Measurements from ENCODE around the gene SAMD3. TPM values are rescaled to one million over a fixed set of nuclear protein-coding genes. Genes with fewer than 3 reads are reported as not detected.
"Not testable (repeated sequence)": the region's sequence is repeated elsewhere in the genome, so short reads cannot be mapped to it uniquely, and the experiment has no call there.

Gene SAMD3
- total RNA-seq, 1 experiment from 2014 or later = not detected

- no peaks in the 10 kb centered on the region for H3F3A ChIP-seq (ENCODE audit: insufficient read depth, low read depth)
- intact Hi-C loops (cut with micrococcal nuclease; ENCODE audit: unreplicated experiment) = no loop called here
- no peaks in the 10 kb centered on the region; the same call in 1 of the 2 replicates for H3K9me2 ChIP-seq (ENCODE audit: insufficient read depth)
- no peak overlapping the region for H3K4me2 ChIP-seq
- CTCF ChIA-PET = interaction anchor here (0.6 kb wide), 1 partner anchor 139 kb away, joined by 3 read pairs; no protein-coding TSS in a partner anchor
- DNase-seq = no peak
- no peaks in the 10 kb centered on the region for H3K27me3 ChIP-seq (ENCODE audit: insufficient read depth, low read depth)
- H3K27ac ChIP-seq = no peak overlapping the region
- TF ChIP-seq CTCF (conservative IDR thresholded peaks at IDR 0.05) = no peak
- TF ChIP-seq EZH2 (IDR thresholded peaks at IDR 0.05; ENCODE audit: low read depth) = no peak
- POLR2A ChIA-PET (ENCODE audit: unreplicated experiment) = no interaction called here
- no peaks in the 10 kb centered on the region for H3K4me1 ChIP-seq (replicated peaks; ENCODE audit: insufficient read depth)
- no peak overlapping the region for H2AFZ ChIP-seq
- no peak overlapping the region for H3K4me3 ChIP-seq
- H3K79me2 ChIP-seq (ENCODE audit: low read depth) = no peaks in the 10 kb centered on the region
- no TSS peak for BruUV-seq (replicated peaks)
- no peaks in the 10 kb centered on the region for H3K36me3 ChIP-seq (ENCODE audit: low read depth)
- no peaks in the 10 kb centered on the region for H4K20me1 ChIP-seq (ENCODE audit: insufficient read depth)
- no peaks in the 10 kb centered on the region for H3K9me3 ChIP-seq (ENCODE audit: insufficient read depth, low read depth)
Observed at GRCh38 chr6:130119211-130119610, 103.5 kb downstream of the SAMD3 start.

- Histone ChIP-seq H3K36me3 (ENCODE audit: low read depth) (no peaks in the 10 kb centered on the region), H3K4me2 (no peak overlapping the region), H3K4me1 (replicated peaks; ENCODE audit: insufficient read depth) (no peaks in the 10 kb centered on the region), H3K79me2 (ENCODE audit: low read depth) (no peaks in the 10 kb centered on the region), H3K27ac (no peak overlapping the region), H3K4me3 (no peak overlapping the region), H3K9me2 (ENCODE audit: insufficient read depth) (no peaks in the 10 kb centered on the region; the same call in 1 of the 2 replicates), H4K20me1 (ENCODE audit: insufficient read depth) (no peaks in the 10 kb centered on the region), H3K9me3 (ENCODE audit: insufficient read depth, low read depth) (no peaks in the 10 kb centered on the region), H2AFZ (no peak overlapping the region), H3F3A (ENCODE audit: insufficient read depth, low read depth) (no peaks in the 10 kb centered on the region), H3K27me3 (ENCODE audit: insufficient read depth, low read depth) (no peaks in the 10 kb centered on the region)
- TF ChIP-seq EZH2 (IDR thresholded peaks at IDR 0.05; ENCODE audit: low read depth) (no peak), CTCF (conservative IDR thresholded peaks at IDR 0.05) (no peak)
- DNase-seq = no peak
- ChIA-PET POLR2A (ENCODE audit: unreplicated experiment) (no interaction called here), CTCF (no interaction called here)
- no TSS peak for BruUV-seq (replicated peaks)
- intact Hi-C loops (cut with micrococcal nuclease; ENCODE audit: unreplicated experiment) = no loop called here
Observed at GRCh38 chr6:130118236-130118635, 104.5 kb downstream of the SAMD3 start.

GRCh38 chr6:130117187-130117701, 105.5 kb downstream of the SAMD3 start:
- H3K36me3 ChIP-seq (ENCODE audit: low read depth); H2AFZ ChIP-seq; H3K9me3 ChIP-seq (ENCODE audit: insufficient read depth, low read depth); POLR2A ChIA-PET (ENCODE audit: unreplicated experiment); H4K20me1 ChIP-seq (ENCODE audit: insufficient read depth); BruUV-seq (replicated peaks); H3K9me2 ChIP-seq (ENCODE audit: insufficient read depth); H3K27me3 ChIP-seq (ENCODE audit: insufficient read depth, low read depth); H3K4me2 ChIP-seq; H3K4me1 ChIP-seq (replicated peaks; ENCODE audit: insufficient read depth); CTCF ChIA-PET; H3F3A ChIP-seq (ENCODE audit: insufficient read depth, low read depth); H3K79me2 ChIP-seq (ENCODE audit: low read depth); DNase-seq; H3K27ac ChIP-seq; intact Hi-C loops (cut with micrococcal nuclease; ENCODE audit: unreplicated experiment); H3K4me3 ChIP-seq: not testable (repeated sequence)

GRCh38 chr6:130116273-130116672, 106.5 kb downstream of the SAMD3 start:
- no peak for DNase-seq
- no peaks in the 10 kb centered on the region; the same call in 1 of the 2 replicates for H3K9me2 ChIP-seq (ENCODE audit: insufficient read depth)
- no TSS peak for BruUV-seq (replicated peaks)
- H3K4me1 ChIP-seq (replicated peaks; ENCODE audit: insufficient read depth) = no peaks in the 10 kb centered on the region
- POLR2A ChIA-PET (ENCODE audit: unreplicated experiment) = no interaction called here
- no peak overlapping the region for H3K4me2 ChIP-seq
- intact Hi-C loops (cut with micrococcal nuclease; ENCODE audit: unreplicated experiment) = no loop called here
- H3K9me3 ChIP-seq (ENCODE audit: insufficient read depth, low read depth) = no peaks in the 10 kb centered on the region
- no peaks in the 10 kb centered on the region for H3K27me3 ChIP-seq (ENCODE audit: insufficient read depth, low read depth)
- no peaks in the 10 kb centered on the region for H4K20me1 ChIP-seq (ENCODE audit: insufficient read depth)
- H3K36me3 ChIP-seq (ENCODE audit: low read depth) = no peaks in the 10 kb centered on the region
- TF ChIP-seq EZH2 (IDR thresholded peaks at IDR 0.05; ENCODE audit: low read depth) (no peak), CTCF (conservative IDR thresholded peaks at IDR 0.05) (no peak)
- H3K79me2 ChIP-seq (ENCODE audit: low read depth) = no peaks in the 10 kb centered on the region
- no peak overlapping the region for H3K27ac ChIP-seq
- H3K4me3 ChIP-seq = no peak overlapping the region
- CTCF ChIA-PET = no interaction called here
- no peak overlapping the region for H2AFZ ChIP-seq
- H3F3A ChIP-seq (ENCODE audit: insufficient read depth, low read depth) = no peaks in the 10 kb centered on the region
